GM10266 (cell line): ENCODE data around the gene NOL8.

Experiments
- DNase-seq: peaks from one replicate; pipeline ENCODE4 v3.0.0; 2012; ENCODE audit errors: extremely low spot score
- CTCF ChIP-seq: IDR thresholded peaks from 2 replicates; pipeline ENCODE4 v1.5.1; 2012; ENCODE audit warnings: mild to moderate bottlenecking, low read depth; ENCODE audit not compliant: control insufficient read depth, insufficient read depth; ENCODE audit errors: missing control alignments

Gene NOL8

DNA sequence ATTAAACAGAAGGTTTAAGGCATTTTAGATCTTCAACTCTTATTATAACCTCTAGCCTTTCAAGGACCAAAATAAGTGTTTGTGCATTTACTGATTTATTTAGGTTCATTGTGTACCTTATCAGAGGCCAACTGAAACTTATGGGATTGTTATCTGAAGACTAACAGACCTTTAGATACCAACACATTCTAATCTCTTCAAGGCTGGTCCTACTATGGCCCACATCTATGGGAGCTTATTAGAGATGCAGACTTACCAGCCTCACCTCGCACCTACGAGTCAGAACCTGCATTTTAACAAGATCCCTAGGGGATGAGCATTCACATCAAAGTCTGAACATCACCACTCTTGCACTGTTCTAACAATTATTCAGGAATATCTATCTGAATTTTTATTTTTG is 33.6 kb downstream of the NOL8 start:
- DNase-seq: no peak
- TF ChIP-seq CTCF: no peak

DNA sequence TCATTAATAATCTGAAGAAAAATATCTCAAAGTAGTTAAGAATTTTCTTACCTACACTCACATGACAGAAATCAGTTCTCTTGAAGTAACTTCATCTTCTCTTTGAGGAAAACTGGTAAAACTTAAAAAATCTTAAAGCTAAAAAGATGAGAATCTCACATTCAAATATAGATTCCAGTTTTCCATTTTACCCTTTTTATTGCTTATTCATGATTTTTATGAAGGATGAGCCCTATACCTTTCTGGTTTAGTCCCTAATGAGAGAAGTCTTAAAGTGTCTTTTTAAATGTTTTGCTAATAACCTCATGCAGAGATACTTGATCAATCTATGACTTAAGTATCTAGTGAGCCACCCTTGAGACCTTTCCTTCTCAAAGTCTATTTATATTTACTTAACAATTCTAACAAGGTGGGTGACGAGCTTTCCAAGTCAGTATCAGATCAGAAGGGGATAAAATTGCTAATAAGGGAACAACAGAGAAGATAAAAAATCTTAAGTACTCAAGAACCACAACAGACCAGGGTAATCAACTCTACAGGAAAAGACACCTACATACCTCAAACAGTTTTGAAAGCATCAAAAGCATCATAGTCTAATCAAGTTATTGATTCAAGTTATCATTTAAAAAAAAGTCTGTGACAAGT is 34.2 kb downstream of the NOL8 start:
- DNase-seq: no peak
- TF ChIP-seq CTCF: no peak

DNA sequence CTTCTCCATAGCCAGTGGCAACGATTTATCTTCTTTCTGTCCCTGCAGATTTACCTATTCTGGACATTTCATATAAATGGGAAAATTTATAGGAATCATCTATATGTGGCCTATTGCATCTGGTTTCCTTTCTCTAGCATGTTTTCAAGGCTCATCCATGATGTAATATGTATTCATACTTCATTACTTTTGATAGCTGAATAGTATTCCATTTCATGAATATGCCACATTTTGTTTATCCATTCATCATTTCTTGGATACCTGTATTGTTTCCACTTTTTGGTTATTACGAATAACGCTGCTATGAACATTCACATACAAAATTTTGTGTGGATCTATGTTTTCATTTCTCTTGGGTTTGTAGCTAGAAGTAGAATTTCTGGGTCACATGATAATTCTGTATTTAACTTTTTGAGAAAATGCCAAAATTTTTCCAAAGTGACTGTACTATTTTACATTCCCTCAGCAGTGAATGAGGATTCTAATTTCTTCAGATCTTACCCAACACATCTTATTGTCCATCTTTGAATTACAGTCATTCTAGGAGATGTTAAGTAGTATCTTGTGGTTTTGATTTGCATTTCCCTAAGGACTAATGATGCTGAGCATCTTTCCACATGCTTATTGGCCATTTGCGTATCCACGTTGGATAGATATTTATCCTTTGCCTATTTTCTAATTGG is 35.3 kb downstream of the NOL8 start:
- no peak for DNase-seq

DNA sequence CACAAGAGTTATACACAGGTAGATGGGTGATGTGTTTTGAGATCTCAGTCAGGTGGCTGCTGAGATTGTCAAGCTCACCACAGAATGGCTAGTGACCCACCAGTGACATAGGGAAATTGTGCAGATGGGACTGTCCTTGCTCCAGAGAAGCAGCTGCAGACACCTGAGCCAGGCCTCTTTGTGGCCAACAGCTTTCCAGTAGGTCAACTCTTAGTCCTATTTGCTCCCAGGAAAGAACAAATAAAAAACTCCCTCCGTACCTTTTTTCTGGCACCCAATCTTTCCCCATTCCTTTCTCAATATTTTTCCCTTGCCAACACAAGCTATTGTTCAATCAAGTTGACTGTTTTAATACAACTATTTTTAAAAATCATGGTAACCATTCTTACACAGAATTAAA is 45.8 kb downstream of the NOL8 start:
- no peak for DNase-seq
- no peak for TF ChIP-seq CTCF

More for the DNA sequence above, 35.3 kb downstream of the NOL8 start:
- no peak for TF ChIP-seq CTCF

- DNase-seq: no peak
- no peak for TF ChIP-seq CTCF
Observed at GRCh38 chr9:92278110-92278509, 47.0 kb downstream of the NOL8 start.

- TF ChIP-seq CTCF: no peak
- DNase-seq: no peak
Observed at GRCh38 chr9:92276331-92277032, 48.7 kb downstream of the NOL8 start.

GRCh38 chr9:92275541-92275940 is 49.6 kb downstream of the NOL8 start:
- TF ChIP-seq CTCF: no peak
- no peak for DNase-seq
